Choroid plexus epithelial cell (primary cell): ENCODE measurements around the gene HECA.

Experiments used
- DNase-seq: peaks from one replicate; pipeline ENCODE4 v3.0.0-alpha.2; 2010; ENCODE audit warnings: low read depth
- H3K4me3 ChIP-seq: 2 replicates; pipeline ENCODE4 v1.5.1; 2011; ENCODE audit warnings: low read depth, mild to moderate bottlenecking, control low read depth, low read length, moderate library complexity
- CTCF ChIP-seq: conservative IDR thresholded peaks from 2 replicates; pipeline ENCODE4 v1.5.1; 2011; ENCODE audit warnings: low read depth, mild to moderate bottlenecking, control low read depth, inconsistent platforms, low read length, moderate library complexity

HECA gene

GRCh38 chr6:139145661-139146060 lies 10.8 kb downstream of the HECA start:
- H3K4me3 ChIP-seq, result no peak overlapping the region
- TF ChIP-seq CTCF, result no peak
- no peak for DNase-seq

GRCh38 chr6:139146317-139146726 lies 11.4 kb downstream of the HECA start:
- no peak for TF ChIP-seq CTCF
- no peak for DNase-seq
- no peak overlapping the region for H3K4me3 ChIP-seq

- no peak overlapping the region for H3K4me3 ChIP-seq
- no peak for DNase-seq
- TF ChIP-seq CTCF, result no peak
These were observed 12.7 kb downstream of the HECA start for GRCh38 chr6:139147628-139148027.

GRCh38 chr6:139148557-139149235 lies 13.8 kb downstream of the HECA start:
- no peak for TF ChIP-seq CTCF
- no peak for DNase-seq
- no peak overlapping the region for H3K4me3 ChIP-seq

GRCh38 chr6:139149383-139149782 lies 14.5 kb downstream of the HECA start:
- DNase-seq, result peak; percentile 20
- no peak for TF ChIP-seq CTCF
- H3K4me3 ChIP-seq, result no peak overlapping the region

- DNase-seq, result no peak
These were observed 16.0 kb downstream of the HECA start for GRCh38 chr6:139150920-139151319.

More at GRCh38 chr6:139150920-139151319, 16.0 kb downstream of the HECA start:
- H3K4me3 ChIP-seq, result no peak overlapping the region
- TF ChIP-seq CTCF, result no peak
